Prostate gland (tissue), 2 donors: Measurements from ENCODE around the gene PRR14L. TPM values are rescaled to one million over a fixed set of nuclear protein-coding genes. Genes with fewer than 3 reads are reported as not detected.
"Not testable (repeated sequence)": the region's sequence is repeated elsewhere in the genome, so short reads cannot be mapped to it uniquely, and the experiment has no call there.

Source experiments
- DNase-seq: peaks from one replicate; pipeline ENCODE4 v3.0.0-alpha.2; 2019; ENCODE audit warnings: low spot score
- H3K27ac ChIP-seq, 2 donors: fragments of 200-600 bp; sonication (generic); 2 replicates each; pipeline ENCODE4 v1.5.1; 2017 to 2019
- H3K27me3 ChIP-seq: fragments of 200-600 bp; sonication (generic); replicated peaks from 2 replicates; pipeline ENCODE4 v1.5.1; 2019; ENCODE audit not compliant: insufficient read depth
- H3K36me3 ChIP-seq, 2 donors: fragments of 200-600 bp; sonication (generic); 1 replicate in 1 of 2; 2 replicates in 1 of 2; pipeline versions ENCODE4 v1.5.1 to v1.8.1; 2017 to 2019
- H3K4me1 ChIP-seq: fragments of 200-600 bp; sonication (generic); replicated peaks from 2 replicates; pipeline ENCODE4 v1.5.1; 2019
- H3K4me3 ChIP-seq, 2 donors: fragments of 200-600 bp; sonication (generic); 2 replicates each; pipeline ENCODE4 v1.5.1; 2017 to 2019
- H3K9me3 ChIP-seq: fragments of 200-600 bp; sonication (generic); 2 replicates; pipeline ENCODE4 v1.5.1; 2017
- POLR2A ChIP-seq: fragments of 450-650 bp; IDR thresholded peaks from one replicate; pipeline ENCODE4 v1.6.1; 2016; ENCODE audit warnings: antibody characterized with exemption, mild to moderate bottlenecking
- POLR2AphosphoS5 ChIP-seq: sonication (generic); formaldehyde crosslinking; IDR thresholded peaks from one replicate; pipeline ENCODE4 v1.6.1; 2017; ENCODE audit warnings: antibody characterized with exemption
- WGBS: methylation state at CpG from one replicate; pipeline ENCODE4 v1.1.5; 2018; 5-methylcytosine and 5-hydroxymethylcytosine counted together
- intact Hi-C: fragments of 100-400 bp; cut with DNase I; formaldehyde crosslinking; loops from one replicate; pipeline ENCODE4 v1.14.2; 2022
- total RNA-seq, 2 donors: library from RNA; depleted of rRNA; stranded (reverse); fragments of >200 nt; gene quantifications; one replicate each; pipeline ENCODE4 v1.1.0, GENCODE V29; 2016
- TF ChIP-seq, protein P1 (sequence below), 4 experiments: fragments of 200-600 bp in 2 of 4; fragments of 450-650 bp in 2 of 4; sonication (generic) in 2 of 4; IDR thresholded peaks; 1 replicate in 3 of 4; 2 replicates in 1 of 4; pipeline ENCODE4 v1.5.1; 2016 to 2019; ENCODE audit warnings: antibody characterized with exemption in 4 of 4, mild to moderate bottlenecking in 2 of 4, moderate library complexity in 2 of 4

The PRR14L gene
- total RNA-seq, 2 donors from 2014 or later = 17.7 to 42.4 TPM

GRCh38 chr22:31773416-31773815 is 23.5 kb upstream of the PRR14L start:
- DNase-seq = no peak
- TF ChIP-seq, protein P1, sequence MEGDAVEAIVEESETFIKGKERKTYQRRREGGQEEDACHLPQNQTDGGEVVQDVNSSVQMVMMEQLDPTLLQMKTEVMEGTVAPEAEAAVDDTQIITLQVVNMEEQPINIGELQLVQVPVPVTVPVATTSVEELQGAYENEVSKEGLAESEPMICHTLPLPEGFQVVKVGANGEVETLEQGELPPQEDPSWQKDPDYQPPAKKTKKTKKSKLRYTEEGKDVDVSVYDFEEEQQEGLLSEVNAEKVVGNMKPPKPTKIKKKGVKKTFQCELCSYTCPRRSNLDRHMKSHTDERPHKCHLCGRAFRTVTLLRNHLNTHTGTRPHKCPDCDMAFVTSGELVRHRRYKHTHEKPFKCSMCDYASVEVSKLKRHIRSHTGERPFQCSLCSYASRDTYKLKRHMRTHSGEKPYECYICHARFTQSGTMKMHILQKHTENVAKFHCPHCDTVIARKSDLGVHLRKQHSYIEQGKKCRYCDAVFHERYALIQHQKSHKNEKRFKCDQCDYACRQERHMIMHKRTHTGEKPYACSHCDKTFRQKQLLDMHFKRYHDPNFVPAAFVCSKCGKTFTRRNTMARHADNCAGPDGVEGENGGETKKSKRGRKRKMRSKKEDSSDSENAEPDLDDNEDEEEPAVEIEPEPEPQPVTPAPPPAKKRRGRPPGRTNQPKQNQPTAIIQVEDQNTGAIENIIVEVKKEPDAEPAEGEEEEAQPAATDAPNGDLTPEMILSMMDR (IDR thresholded peaks at IDR 0.05) = no peak
- no peak for TF ChIP-seq POLR2A
- no peak for TF ChIP-seq POLR2AphosphoS5
- Histone ChIP-seq H3K27me3 (no peaks in the 10 kb centered on the region), H3K4me1 (no peaks in the 10 kb centered on the region), H3K4me3 (no peak overlapping the region), H3K36me3 (peaks cover 0 to 4% of the 10 kb centered on the region in 2 donors), H3K9me3 (no peaks in the 10 kb centered on the region), H3K27ac (no peak overlapping the region)
- intact Hi-C loops = no loop called here
- WGBS = 71% methylated on average over 5 of the region's 5 CpGs

- H3K4me3 ChIP-seq = no peak overlapping the region
- no peaks in the 10 kb centered on the region for H3K4me1 ChIP-seq
- no peaks in the 10 kb centered on the region for H3K9me3 ChIP-seq
- DNase-seq = no peak
- H3K36me3 ChIP-seq = peaks cover 0 to 7% of the 10 kb centered on the region in 2 donors
- 94% methylated on average over 4 of the region's 4 CpGs for WGBS
- intact Hi-C loops = no loop called here
- no peak overlapping the region for H3K27ac ChIP-seq
- TF ChIP-seq POLR2AphosphoS5 = no peak
- no peak for TF ChIP-seq POLR2A
- TF ChIP-seq, protein P1 (IDR thresholded peaks at IDR 0.05) = no peak
- H3K27me3 ChIP-seq = no peaks in the 10 kb centered on the region
These were observed 18.6 kb upstream of the PRR14L start for GRCh38 chr22:31768422-31769059.

GRCh38 chr22:31764785-31765184 is 14.9 kb upstream of the PRR14L start:
- no peaks in the 10 kb centered on the region for H3K27me3 ChIP-seq
- no peak for DNase-seq
- peaks cover 0 to 7% of the 10 kb centered on the region in 2 donors for H3K36me3 ChIP-seq
- intact Hi-C loops = no loop called here
- H3K27ac ChIP-seq = no peak overlapping the region
- H3K4me3 ChIP-seq = no peak overlapping the region
- 100% methylated on average over 3 of the region's 3 CpGs for WGBS
- TF ChIP-seq, protein P1 (IDR thresholded peaks at IDR 0.05) = no peak
- no peak for TF ChIP-seq POLR2AphosphoS5
- TF ChIP-seq POLR2A = no peak
- H3K9me3 ChIP-seq = no peaks in the 10 kb centered on the region
- no peaks in the 10 kb centered on the region for H3K4me1 ChIP-seq

DNA sequence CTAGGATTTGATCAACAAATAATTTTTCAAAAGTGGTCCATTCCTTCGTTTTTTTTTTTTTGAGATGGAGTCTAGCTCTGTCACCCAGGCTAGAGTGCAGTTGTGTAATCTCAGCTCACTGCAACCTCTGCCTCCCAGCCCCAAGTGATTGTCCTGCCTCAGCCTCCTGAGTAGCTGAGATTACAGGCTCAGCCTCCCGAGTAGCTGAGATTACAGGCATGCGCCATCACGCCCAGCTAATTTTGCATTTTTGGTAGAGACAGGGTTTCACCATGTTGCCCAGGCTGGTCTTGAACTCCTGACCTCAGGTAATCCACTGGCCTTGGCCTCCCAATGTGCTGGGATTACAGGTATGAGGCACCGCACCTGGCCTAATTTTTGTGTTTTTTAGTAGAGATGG is 8.9 kb upstream of the PRR14L start:
- DNase-seq, H3K4me1 ChIP-seq, H3K27ac ChIP-seq, intact Hi-C loops, H3K27me3 ChIP-seq, H3K9me3 ChIP-seq, H3K4me3 ChIP-seq, H3K36me3 ChIP-seq: not testable (repeated sequence)
- WGBS = 84% methylated on average over 5 of the region's 5 CpGs

DNA sequence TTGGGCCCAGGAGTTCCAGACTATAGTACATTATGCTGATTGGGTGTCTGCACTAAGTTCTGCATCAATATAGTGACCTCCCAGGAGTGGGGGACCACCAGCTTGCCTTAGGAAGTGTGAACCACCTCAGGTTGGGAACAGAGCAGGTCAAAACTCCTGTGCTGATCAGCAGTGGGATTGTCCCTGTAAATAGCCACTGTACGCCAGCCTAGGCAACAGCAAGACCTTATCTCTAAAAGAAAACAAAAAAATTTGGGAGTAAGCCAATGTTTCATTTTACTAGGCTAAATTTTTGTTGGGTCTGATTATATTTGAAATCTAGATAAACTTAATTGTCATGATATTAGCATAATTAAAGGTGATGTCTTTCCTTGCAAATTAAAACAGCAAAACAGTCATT is 7.3 kb upstream of the PRR14L start:
- DNase-seq = no peak
- no peaks in the 10 kb centered on the region for H3K4me1 ChIP-seq
- H3K27me3 ChIP-seq = no peaks in the 10 kb centered on the region
- TF ChIP-seq, protein P1 (IDR thresholded peaks at IDR 0.05) = no peak
- no peak for TF ChIP-seq POLR2A
- no peak for TF ChIP-seq POLR2AphosphoS5
- intact Hi-C loops = no loop called here
- H3K4me3 ChIP-seq = no peak overlapping the region
- WGBS = 32% methylated on average over 1 of the region's 1 CpG
- no peak overlapping the region for H3K27ac ChIP-seq
- H3K9me3 ChIP-seq = no peaks in the 10 kb centered on the region
- H3K36me3 ChIP-seq = no peaks in the 10 kb centered on the region
